Measurements from ENCODE around the gene SLC25A15. TPM values are rescaled to one million over a fixed set of nuclear protein-coding genes. Genes with fewer than 3 reads are reported as not detected.

The SLC25A15 gene
- 61.7 and 66.3 TPM in 2 replicates for total RNA-seq (2014; rRNA removed; shearing (Covaris generic))
- polyA plus RNA-seq (2015; cell fraction: cytosol; rRNA removed): 33.1 and 37.1 TPM in 2 replicates
- polyA plus RNA-seq (2015; cell fraction: nucleus; rRNA removed): 14.6 and 17.1 TPM in 2 replicates

- DNase-seq (ENCODE audit: low read depth): peak; percentile 80
Observed at GRCh38 chr13:40789275-40790153, at the start of gene SLC25A15. TSS of gene SLC25A15 (plus strand) at chr13:40789611. CDS start at chr13:40793227, 3,616 bp downstream.

- DNase-seq (ENCODE audit: low read depth): no peak
Observed at GRCh38 chr13:40749327-40749726, 40.1 kb upstream of the SLC25A15 start.

- no peak for DNase-seq (ENCODE audit: low read depth)
Observed at GRCh38 chr13:40755082-40755700, 34.2 kb upstream of the SLC25A15 start.

- DNase-seq (ENCODE audit: low read depth): no peak
Observed at GRCh38 chr13:40756042-40756441, 33.4 kb upstream of the SLC25A15 start.

DNA sequence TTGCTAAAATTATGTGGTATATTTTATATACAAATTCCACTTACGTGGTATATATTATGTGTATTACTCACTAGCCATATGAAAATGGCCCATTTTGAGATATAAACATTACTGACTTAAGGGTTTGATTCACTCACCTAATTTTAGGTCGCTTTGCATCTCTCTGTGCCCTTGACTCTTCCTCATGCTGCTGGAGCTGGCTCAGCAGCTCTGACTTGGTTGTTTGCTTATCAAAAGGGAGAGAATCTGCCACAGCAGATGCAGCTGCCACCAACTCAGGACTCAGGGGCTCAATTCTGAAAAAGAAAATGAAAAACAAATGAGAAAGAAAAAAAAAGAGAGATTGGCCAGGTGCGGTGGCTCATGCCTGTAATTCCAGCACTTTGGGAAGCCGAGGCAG, 30.6 kb upstream of the SLC25A15 start:
- DNase-seq (ENCODE audit: low read depth): no peak

GRCh38 chr13:40762849-40763248, 26.6 kb upstream of the SLC25A15 start:
- no peak for DNase-seq (ENCODE audit: low read depth)

DNA sequence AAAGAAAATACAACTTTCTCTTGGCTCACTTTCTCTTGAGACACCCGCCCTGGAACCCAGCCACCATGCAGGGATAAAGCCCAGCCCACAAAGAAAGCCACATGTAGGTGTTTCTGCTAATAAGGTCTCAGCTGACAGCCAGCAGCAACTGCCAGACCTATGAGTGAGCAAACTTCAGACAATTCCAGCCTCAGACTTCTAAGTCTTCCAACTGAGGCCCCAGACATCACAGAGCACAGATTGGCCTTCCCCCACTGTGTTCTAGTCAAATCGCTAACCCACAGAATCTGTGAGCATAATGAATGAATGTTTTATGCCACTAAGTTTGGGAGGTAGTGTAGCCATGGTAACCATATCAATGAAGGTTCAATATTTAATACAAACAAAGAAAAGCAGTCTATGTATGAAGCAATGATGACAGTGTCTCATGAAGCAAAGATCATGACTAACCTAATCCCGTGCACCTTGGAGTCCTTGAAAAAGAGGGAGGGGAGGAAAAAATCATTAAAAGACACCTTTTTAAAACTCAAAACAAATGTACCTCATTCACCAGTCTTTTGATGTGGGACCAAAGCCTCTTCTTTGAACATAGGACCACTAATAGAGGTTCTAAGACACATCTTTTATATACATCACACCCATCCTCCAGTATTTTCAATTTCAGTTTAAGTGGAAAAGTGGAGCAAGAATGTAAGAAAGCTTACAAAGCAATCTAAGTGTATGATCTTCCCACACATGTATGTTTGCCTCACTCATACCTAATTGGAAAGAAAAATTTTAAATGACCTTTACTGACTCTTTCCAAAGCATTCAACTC, 24.6 kb upstream of the SLC25A15 start:
- no peak for DNase-seq (ENCODE audit: low read depth)

GRCh38 chr13:40765602-40766001, 23.8 kb upstream of the SLC25A15 start:
- no peak for DNase-seq (ENCODE audit: low read depth)

DNA sequence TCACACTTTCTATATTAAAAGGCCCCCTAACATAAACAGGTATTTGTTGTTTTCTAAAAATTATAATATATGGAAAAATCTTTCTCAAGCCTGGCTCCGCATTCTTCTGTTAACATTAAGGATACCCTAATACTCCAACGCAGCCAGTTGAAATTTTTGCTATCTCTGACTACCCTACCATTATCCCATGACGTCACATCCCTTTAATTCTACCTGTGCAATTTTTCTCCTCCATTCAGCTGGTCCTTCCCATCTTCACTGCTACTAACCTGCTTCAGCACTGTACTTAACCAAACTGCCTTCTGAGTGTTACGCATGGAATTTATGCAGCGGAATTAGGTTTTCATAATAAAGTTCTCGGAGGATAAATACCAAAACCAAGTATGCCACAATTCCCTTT, 19.4 kb upstream of the SLC25A15 start:
- no peak for DNase-seq (ENCODE audit: low read depth)

GRCh38 chr13:40770609-40770933, 18.8 kb upstream of the SLC25A15 start:
- DNase-seq (ENCODE audit: low read depth): no peak

DNA sequence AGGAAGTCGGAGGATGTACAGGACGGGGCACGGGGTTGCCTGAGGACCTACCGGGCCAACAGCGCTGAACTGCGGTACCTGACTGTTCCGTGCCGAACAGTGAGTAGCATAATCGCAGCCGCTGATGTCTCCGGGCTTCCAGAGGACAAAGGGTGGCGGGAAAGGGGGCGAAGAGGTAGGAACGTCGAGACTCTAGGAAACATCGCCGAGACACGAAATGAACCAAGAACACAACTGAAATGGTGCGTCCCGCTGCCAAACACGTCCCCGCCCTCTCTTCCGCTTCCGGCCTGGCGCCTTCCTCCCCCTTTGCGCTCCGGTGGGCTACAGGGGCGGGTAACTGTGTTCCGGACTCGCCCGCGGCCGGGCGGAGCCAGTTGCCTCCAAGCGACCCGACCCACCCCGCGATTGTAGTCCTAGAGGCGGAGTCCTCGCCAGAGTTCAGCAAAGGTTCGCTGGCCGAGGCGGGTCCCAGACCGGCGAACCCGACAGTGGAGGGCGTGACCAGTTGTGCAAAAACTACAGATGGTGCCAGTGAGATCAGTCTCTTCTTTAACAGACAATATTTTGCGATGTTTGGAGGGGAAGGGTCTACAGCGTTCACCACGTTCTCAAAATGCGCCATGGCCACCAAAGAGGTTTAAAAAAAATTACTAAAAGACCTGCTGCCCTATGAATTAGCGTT, 18.3 kb upstream of the SLC25A15 start, which contains the start of gene MRPS31:
Gene MRPS31, minus strand, starts transcription at position 257 of the 685 bp plus-strand sequence. Its CDS starts 54 bp downstream, at position 203.
- DNase-seq (ENCODE audit: low read depth): peak; percentile 93

DNA sequence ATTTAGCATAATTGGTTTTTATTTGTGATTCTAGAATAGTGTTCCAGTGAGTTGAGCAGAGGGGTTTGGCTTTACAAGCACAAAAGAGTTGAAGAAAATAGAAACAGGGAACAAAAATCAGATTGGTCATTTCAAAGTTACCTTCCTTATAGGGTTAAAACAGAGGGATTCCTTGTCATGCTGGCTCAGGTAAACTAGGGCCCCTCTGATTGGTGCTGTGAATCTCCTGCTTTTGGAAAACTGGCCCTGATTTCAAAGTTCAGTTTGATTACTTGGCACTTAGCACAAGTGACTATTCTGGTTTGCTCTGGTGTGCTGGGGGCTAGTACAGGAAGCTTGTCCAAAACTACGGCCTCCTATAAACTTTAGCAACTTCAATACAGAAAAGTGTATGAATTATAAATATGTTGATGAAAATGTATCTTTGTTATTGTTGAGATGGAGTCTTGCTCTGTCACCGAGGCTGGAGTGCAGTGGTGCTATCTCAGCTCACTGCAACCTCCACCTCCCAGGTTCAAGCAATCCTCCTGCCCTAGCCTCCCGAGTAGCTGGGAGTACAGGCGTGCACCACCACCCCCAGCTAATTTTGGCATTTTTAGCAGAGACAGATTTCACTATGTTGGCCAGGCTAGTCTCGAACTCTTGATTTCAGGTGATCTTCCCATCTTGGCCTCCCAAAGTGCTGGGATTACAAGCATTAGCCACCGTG, 16.5 kb upstream of the SLC25A15 start:
- no peak for DNase-seq (ENCODE audit: low read depth)

GRCh38 chr13:40774672-40775071, 14.7 kb upstream of the SLC25A15 start:
- no peak for DNase-seq (ENCODE audit: low read depth)

DNA sequence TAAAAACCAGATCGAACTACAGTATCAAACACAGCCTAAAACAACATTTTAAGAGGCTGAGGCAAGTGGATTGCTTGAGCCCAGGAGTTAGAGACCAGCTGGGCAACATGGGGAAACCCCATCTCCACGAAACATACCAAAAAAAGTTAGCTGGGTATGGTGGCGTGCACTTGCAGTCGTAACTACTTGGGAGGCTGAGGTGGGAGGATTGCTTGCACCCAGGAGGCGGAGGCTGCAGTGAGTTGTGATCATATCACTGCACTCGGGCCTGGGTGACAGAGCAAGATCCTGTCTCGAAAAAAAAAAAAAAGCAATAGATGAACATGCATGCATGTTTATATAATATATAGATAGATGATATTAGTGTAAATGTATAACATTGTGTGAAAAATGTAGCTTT, 13.2 kb upstream of the SLC25A15 start:
- no peak for DNase-seq (ENCODE audit: low read depth)

- DNase-seq (ENCODE audit: low read depth): peak; percentile 79
Observed at GRCh38 chr13:40776681-40777165, 12.7 kb upstream of the SLC25A15 start.

GRCh38 chr13:40777166-40777808, 12.1 kb upstream of the SLC25A15 start:
- peak; percentile 74 for DNase-seq (ENCODE audit: low read depth)

- DNase-seq (ENCODE audit: low read depth): no peak
Observed at GRCh38 chr13:40777809-40778175, 11.6 kb upstream of the SLC25A15 start.

DNA sequence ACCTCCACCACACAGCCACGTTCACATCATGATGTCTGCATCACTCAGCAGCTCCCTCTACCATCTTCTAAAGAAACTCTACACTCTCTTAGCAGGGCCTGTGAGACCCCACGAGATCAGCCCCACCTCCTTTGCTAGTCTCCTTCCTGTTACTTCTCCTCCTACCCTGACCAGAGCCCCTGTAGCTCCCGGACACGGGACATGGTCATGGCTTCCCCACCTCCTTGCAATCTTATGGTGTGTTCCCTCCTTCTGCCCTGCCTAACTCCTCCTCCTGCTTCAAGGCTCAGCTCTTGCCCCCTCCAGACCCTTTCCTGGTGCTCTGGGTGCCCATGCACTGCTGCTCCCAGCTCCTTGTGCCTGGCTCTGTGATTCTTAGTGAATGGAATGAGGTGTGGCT, 10.4 kb upstream of the SLC25A15 start:
- DNase-seq (ENCODE audit: low read depth): no peak

DNA sequence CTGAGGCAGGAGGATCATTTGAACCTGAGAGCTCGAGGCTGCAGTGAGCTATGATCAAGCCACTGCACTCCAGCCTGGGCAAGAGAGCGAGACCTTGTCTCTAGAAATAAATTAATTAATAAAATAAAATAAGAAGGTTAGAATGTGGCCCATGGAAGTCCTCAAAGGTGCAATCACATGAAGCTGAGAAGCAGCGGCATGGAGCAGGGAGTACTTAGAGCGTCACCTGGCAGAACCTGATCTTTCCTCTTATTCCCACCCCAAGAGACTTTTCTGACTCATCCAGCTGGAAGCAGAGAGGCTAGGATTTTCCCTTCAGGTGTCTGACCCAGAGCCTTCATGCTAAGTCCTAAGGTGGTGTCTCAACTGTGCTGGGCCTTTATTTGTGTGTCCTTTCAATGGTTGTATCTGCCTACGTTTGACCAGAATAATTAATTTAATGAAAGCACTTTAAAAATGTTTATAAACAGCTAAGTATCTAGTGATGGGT, 9.6 kb upstream of the SLC25A15 start:
- no peak for DNase-seq (ENCODE audit: low read depth)
